ENCODE data around the gene SULT4A1.

SULT4A1 gene

DNA sequence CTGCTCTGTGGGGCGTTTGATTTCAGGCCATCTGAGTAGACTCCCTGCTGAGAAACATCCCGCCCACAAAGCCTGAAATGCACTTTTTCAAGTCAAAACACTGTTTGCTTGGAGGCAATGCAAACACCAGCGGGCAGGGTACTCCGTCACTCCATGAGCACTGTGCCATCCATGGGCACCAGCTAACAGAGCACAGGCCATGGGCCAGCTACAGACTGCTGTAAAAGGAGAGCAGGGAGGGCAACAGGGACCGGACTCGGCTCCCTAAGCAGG, 33.7 kb downstream of the SULT4A1 start:
- DNase-seq (ENCODE audit: low spot score) = no peak

GRCh38 chr22:43827926-43828724, 34.2 kb downstream of the SULT4A1 start:
- no peak for DNase-seq (ENCODE audit: low spot score)

DNA sequence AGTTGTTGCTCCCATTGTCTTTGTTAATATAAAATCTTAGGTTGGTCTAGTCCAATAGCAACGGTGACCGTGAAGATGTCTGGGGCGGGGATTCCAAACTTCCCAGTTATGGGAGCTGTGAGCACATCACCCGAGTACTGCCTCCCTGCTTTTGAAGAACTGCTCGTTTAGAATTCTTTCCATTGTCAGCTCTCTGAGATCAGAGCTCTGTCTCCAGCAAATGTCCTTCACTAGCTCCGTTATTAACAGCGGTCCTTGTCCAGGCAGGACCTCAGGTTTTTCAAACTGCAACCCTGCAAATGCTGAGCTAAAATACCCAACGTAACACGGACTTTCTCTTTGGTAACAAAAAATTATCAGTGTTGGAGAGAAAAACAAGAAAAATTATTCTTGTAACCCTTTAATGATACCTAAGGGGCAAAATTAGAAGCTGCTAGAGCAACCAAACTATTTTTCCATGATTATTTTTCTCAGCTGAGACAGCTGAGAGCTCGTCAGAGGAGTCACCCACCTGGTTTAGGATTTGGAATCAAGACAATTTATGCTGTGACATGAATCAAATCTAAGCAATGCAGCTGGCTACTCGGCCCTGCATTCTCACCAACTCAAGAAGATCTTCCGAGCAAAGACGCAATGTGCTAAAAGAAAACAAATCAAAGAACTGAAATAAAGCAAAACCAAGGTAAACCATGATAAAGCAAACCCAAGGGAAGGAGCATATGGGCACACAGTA, 35.1 kb downstream of the SULT4A1 start:
- DNase-seq (ENCODE audit: low spot score) = no peak

GRCh38 chr22:43826142-43827002, 35.9 kb downstream of the SULT4A1 start:
- DNase-seq (ENCODE audit: low spot score) = peak; percentile 72

GRCh38 chr22:43825651-43826050, 36.7 kb downstream of the SULT4A1 start:
- DNase-seq (ENCODE audit: low spot score) = no peak

- DNase-seq (ENCODE audit: low spot score) = no peak
These were observed 37.4 kb downstream of the SULT4A1 start for GRCh38 chr22:43824724-43825420.

DNA sequence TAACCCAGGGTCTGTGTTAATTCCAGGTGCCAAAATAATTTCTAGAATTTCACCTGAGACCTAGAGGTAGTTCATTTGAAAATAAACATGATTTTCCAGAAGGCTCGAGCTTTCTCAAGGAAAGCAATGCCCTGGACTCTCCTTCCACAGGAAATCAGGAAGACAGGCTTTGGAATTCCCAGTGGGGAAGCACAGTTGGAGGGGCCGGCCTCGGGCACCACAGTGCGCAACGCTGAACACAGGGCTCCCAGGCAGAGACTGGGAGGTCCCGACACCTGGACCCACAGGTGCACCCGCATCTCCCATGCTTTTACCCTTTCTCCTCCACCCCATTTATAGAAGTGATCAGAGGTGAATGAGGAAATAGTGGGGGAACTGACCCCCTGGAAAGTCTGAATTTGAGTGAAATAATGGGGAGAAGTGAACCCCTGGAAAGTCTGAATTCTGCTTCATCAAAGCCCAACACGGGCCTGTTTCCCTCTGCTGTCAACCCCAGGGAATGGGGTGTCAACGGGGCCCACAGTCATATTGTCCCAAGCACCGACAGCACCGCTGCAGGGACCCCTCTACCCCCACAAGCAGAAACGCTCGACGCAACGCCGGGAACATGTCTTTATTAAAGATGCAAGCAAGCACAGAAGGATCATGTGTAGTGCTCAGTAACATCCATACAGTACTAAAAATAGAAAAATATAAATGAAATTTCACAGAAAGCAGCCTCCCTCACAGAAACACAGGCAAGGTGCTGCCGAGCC, 38.2 kb downstream of the SULT4A1 start:
- DNase-seq (ENCODE audit: low spot score) = no peak

DNA sequence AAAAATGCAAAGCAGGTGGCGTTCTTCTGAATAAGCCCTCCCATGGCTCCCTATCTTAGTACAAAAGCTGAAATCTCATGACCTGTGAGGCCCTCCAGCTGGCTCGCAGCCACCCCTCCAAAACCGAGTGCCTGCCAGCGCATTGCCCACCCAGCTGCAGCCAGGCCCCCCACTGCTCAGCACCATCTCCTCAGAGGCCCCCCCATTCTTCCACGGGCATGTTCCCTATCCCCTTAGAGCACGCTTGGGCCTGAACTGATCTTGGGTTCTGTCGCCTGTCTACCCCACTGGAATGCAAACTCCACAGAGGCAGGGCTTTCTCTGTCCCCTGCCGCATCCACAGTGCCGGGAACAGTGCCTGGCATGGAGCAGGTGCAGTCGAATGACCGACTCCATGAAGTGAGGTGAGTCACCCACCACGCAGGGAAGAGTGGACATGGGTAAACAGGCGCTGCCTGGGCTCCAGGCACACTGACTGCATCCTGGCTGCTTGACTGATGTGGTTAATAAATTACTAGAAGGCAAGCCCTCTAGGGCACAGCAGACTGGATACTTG, 38.9 kb downstream of the SULT4A1 start:
- DNase-seq (ENCODE audit: low spot score) = no peak

- DNase-seq (ENCODE audit: low spot score) = no peak
These were observed 40.5 kb downstream of the SULT4A1 start for GRCh38 chr22:43821606-43822425.

- no peak for DNase-seq (ENCODE audit: low spot score)
These were observed 41.5 kb downstream of the SULT4A1 start for GRCh38 chr22:43820651-43821305.

- DNase-seq (ENCODE audit: low spot score) = no peak
These were observed 42.2 kb downstream of the SULT4A1 start for GRCh38 chr22:43819931-43820640.

DNA sequence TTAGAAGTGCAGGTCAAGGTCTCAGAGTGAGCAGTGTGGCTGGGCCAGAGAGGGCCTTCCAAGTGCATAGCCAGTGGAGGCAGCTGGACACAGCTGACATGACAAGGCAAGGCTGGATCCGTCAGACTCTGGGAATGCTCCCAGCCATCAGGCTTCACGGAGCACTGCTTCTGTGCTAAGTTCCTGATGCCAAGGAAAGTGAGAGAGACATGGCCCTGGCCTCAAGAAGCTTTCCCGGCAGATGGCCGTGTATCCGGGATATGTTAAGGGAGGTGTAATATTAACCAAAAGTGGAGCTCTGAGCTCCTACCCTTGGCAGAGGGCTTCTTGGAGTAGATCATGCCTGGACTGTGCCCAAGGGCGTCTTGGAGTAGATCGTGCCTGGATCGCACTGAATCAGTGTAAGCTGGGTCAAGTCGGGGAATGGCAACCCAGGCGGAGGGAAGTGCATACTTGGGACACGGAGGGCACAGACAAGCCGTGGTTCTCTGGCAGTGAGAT, 42.8 kb downstream of the SULT4A1 start:
- DNase-seq (ENCODE audit: low spot score) = no peak

GRCh38 chr22:43818981-43819380, 43.3 kb downstream of the SULT4A1 start:
- DNase-seq (ENCODE audit: low spot score) = no peak

- no peak for DNase-seq (ENCODE audit: low spot score)
These were observed 44.9 kb downstream of the SULT4A1 start for GRCh38 chr22:43817402-43817801.

DNA sequence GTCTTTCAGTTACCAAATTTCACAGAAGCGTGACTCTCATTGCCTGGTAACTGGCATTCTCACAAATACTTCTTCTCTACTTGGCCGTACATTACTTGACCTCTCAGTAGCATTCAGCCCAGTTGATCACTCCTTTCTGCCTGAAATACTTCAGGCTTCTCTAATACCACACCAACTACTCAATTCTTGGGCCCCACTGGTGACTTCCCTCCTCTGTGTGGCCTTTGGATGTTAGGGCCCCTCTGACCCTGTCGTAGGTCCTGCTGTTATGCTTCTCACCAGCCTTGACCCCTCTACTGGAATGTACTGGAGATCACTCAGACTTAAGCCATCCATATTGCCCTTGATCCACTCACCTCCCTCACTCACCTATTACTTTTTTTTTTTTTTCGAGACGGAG, 48.0 kb downstream of the SULT4A1 start:
- no peak for DNase-seq (ENCODE audit: low spot score)

DNA sequence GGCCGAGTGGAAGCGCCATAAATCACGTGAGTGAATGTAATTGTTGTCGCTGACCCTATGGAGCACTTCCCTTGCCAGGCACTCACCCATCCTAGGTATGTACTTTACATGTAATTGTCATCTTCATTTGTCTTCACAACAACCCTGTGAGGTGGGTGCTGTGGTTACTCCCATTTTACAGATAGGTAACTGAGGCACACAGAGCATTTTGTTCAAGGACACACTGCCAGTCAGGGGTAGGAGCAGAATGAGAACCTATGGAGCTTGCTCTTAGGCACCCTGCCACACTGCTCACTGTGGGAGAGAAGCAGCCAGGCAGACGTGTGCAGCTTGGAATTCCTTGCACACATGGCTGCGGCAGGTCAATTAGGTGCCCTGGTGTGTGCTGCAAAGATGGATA, 49.4 kb downstream of the SULT4A1 start:
- DNase-seq (ENCODE audit: low spot score) = no peak

GRCh38 chr22:43812149-43812842, 50.0 kb downstream of the SULT4A1 start, which contains the start of gene EFCAB6:
Gene EFCAB6 (minus strand): TSS chr22:43812305. CDS start chr22:43782318, 29,987 bp downstream.
- DNase-seq (ENCODE audit: low spot score) = peak; percentile 98

DNA sequence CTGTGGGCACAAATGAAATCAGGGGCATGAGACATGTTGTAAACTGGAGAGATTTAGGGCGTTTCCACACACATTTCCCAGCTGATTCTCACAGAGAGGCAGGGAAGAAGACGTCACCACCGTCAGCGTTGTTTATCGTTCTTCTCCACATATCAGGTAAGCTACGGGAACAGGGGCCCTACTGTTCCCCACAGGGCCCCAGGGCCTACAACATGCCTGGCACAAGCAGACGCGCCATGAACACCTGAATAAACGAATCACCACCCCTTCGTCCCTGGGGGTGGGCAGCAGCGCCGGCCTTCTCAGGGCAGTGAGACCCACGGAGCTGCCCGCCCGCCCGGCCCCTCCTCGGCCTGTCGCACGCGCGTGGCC, 50.5 kb downstream of the SULT4A1 start:
- DNase-seq (ENCODE audit: low spot score) = peak; percentile 24
